Natural killer cell (primary cell): ENCODE results near the gene OLFM3. TPM values are rescaled to one million over a fixed set of nuclear protein-coding genes. Genes with fewer than 3 reads are reported as not detected.

Experiments
- ATAC-seq, 3 donors: fragments of 150-1000 bp in 2 of 3; fragments of 200-7000 bp in 1 of 3; cut with Tn5 transposase; 1 replicate in 1 of 3; 2 replicates in 2 of 3; pipeline ENCODE4 v1.10.0; 2021; ENCODE audit warnings: mild to moderate bottlenecking in 2 of 3, moderate library complexity in 2 of 3
- DNase-seq, 2 donors: peaks; one replicate each; pipeline versions ENCODE4 v3.0.0 to v3.0.0-alpha.2; 2013 to 2021; ENCODE audit warnings: mixed read lengths in 1 of 2
- H3K27ac ChIP-seq: one replicate; pipeline ENCODE4 v1.5.1; 2013; ENCODE audit warnings: mild to moderate bottlenecking, low read length
- H3K27me3 ChIP-seq: one replicate; pipeline ENCODE4 v1.6.1; 2013; ENCODE audit warnings: low read length; ENCODE audit not compliant: control insufficient read depth, insufficient read depth
- H3K36me3 ChIP-seq: one replicate; pipeline ENCODE4 v1.6.1; 2013; ENCODE audit warnings: low read length; ENCODE audit not compliant: control insufficient read depth, insufficient read depth
- H3K4me1 ChIP-seq: one replicate; pipeline ENCODE4 v1.6.1; 2013; ENCODE audit warnings: low read length; ENCODE audit not compliant: control insufficient read depth, insufficient read depth
- H3K4me3 ChIP-seq: one replicate; pipeline ENCODE4 v1.5.1; 2013; ENCODE audit warnings: low read length
- H3K9me3 ChIP-seq: one replicate; pipeline ENCODE4 v1.6.1; 2013; ENCODE audit warnings: low read length; ENCODE audit not compliant: control insufficient read depth, insufficient read depth
- H3K27ac Mint-ChIP-seq, 2 donors: one replicate each; pipeline ENCODE4 v1.8.0; 2022; ENCODE audit warnings: mild to moderate bottlenecking in 2 of 2, mixed read lengths in 2 of 2, moderate library complexity in 1 of 2
- H3K27me3 Mint-ChIP-seq, 2 donors: one replicate each; pipeline ENCODE4 v1.8.0; 2022; ENCODE audit warnings: low read depth in 2 of 2, mixed read lengths in 2 of 2
- H3K36me3 Mint-ChIP-seq: one replicate; pipeline ENCODE4 v1.8.0; 2022; ENCODE audit warnings: mixed read lengths
- H3K4me1 Mint-ChIP-seq, 2 donors: one replicate each; pipeline ENCODE4 v1.8.0; 2022; ENCODE audit warnings: mixed read lengths in 2 of 2
- H3K4me3 Mint-ChIP-seq: one replicate; pipeline ENCODE4 v1.8.0; 2022; ENCODE audit warnings: mild to moderate bottlenecking, moderate library complexity, mixed read lengths
- H3K9me3 Mint-ChIP-seq, 2 donors: one replicate each; pipeline ENCODE4 v1.8.0; 2022; ENCODE audit warnings: mixed read lengths in 2 of 2
- CTCF ChIP-seq: fragments of 200-600 bp; IDR thresholded peaks from one replicate; pipeline ENCODE4 v1.8.0; 2022; ENCODE audit warnings: antibody characterized with exemption
- WGBS: methylation state at CpG from one replicate; pipeline ENCODE4 v1.1.7; 2013; ENCODE audit warnings: missing lambda C conversion rate; ENCODE audit not compliant: insufficient coverage; 5-methylcytosine and 5-hydroxymethylcytosine counted together
- intact Hi-C: fragments of 100-400 bp; cut with micrococcal nuclease; formaldehyde crosslinking; loops from one replicate; pipeline ENCODE4 v1.14.2; 2022
- total RNA-seq, 4 donors: library from RNA; stranded (reverse); fragments of 120-200 nt in 1 of 4; gene quantifications; one replicate each; pipeline versions ENCODE4 v1.2.3 to v1.2.4, GENCODE V29; 2013 to 2022

OLFM3 gene
- total RNA-seq, 3 donors from 2014 or later (not counting 1 experiment from before 2014, with no cell fraction given), result not detected

DNA sequence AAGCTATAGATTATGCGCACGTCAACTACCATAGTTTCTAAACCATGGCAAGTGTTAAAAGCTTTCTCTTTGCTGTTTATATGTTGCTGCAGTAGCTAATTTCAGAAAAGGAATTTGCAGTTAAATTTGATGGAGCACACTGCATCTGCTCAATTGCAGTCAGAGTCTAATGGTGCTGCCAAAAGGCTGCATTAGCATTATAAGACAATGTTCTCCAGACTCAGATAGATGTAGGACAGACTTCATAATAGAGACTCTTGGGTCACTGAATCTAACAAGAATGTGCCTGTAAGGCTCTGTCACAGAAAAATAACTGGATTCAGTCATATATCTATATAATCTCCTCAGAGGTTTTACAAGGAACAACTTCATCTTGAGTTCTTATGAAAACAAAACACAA is 198.3 kb downstream of the OLFM3 start:
- intact Hi-C loops, result no loop called here
- WGBS, result 93% methylated on average over 2 of the region's 2 CpGs
- Histone ChIP-seq H3K4me3 (no peak overlapping the region), H3K27me3 (no peaks in the 10 kb centered on the region), H3K9me3 (no peaks in the 10 kb centered on the region), H3K4me1 (no peaks in the 10 kb centered on the region), H3K36me3 (no peaks in the 10 kb centered on the region), H3K27ac (no peak overlapping the region)
- H3K36me3 Mint-ChIP-seq, result no peaks in the 10 kb centered on the region
- H3K9me3 Mint-ChIP-seq, result peaks cover 0 to 2% of the 10 kb centered on the region in 2 donors
- TF ChIP-seq CTCF, result no peak
- H3K27me3 Mint-ChIP-seq, result no peaks in the 10 kb centered on the region
- no peak for ATAC-seq
- H3K27ac Mint-ChIP-seq, result no peak overlapping the region
- H3K4me1 Mint-ChIP-seq, result no peaks in the 10 kb centered on the region
- H3K4me3 Mint-ChIP-seq, result no peak overlapping the region
- no peak for DNase-seq

- Histone ChIP-seq H3K4me1 (no peaks in the 10 kb centered on the region), H3K36me3 (no peaks in the 10 kb centered on the region), H3K27ac (no peak overlapping the region), H3K9me3 (no peaks in the 10 kb centered on the region), H3K27me3 (no peaks in the 10 kb centered on the region), H3K4me3 (no peak overlapping the region)
- H3K27ac Mint-ChIP-seq, result no peak overlapping the region
- H3K9me3 Mint-ChIP-seq, result peaks cover 0 to 2% of the 10 kb centered on the region in 2 donors
- no peak overlapping the region for H3K4me3 Mint-ChIP-seq
- H3K36me3 Mint-ChIP-seq, result no peaks in the 10 kb centered on the region
- intact Hi-C loops, result no loop called here
- no peaks in the 10 kb centered on the region for H3K27me3 Mint-ChIP-seq
- DNase-seq (no peak), ATAC-seq (no peak)
- 93% methylated on average over 5 of the region's 5 CpGs for WGBS
- no peak for TF ChIP-seq CTCF
- no peaks in the 10 kb centered on the region for H3K4me1 Mint-ChIP-seq
These were observed 199.0 kb downstream of the OLFM3 start for GRCh38 chr1:101797722-101798121.

GRCh38 chr1:101781201-101781831 is 215.4 kb downstream of the OLFM3 start:
- Histone ChIP-seq H3K27me3 (no peaks in the 10 kb centered on the region), H3K4me3 (no peak overlapping the region), H3K4me1 (no peaks in the 10 kb centered on the region), H3K27ac (no peak overlapping the region), H3K9me3 (no peaks in the 10 kb centered on the region), H3K36me3 (no peaks in the 10 kb centered on the region)
- no peaks in the 10 kb centered on the region for H3K27me3 Mint-ChIP-seq
- H3K27ac Mint-ChIP-seq, result no peak overlapping the region
- no peaks in the 10 kb centered on the region for H3K36me3 Mint-ChIP-seq
- TF ChIP-seq CTCF, result no peak
- 23% methylated on average over 3 of the region's 3 CpGs for WGBS
- intact Hi-C loops, result no loop called here
- no peaks in the 10 kb centered on the region for H3K9me3 Mint-ChIP-seq
- no peak for DNase-seq
- H3K4me1 Mint-ChIP-seq, result no peaks in the 10 kb centered on the region
- no peak for ATAC-seq
- H3K4me3 Mint-ChIP-seq, result no peak overlapping the region

DNA sequence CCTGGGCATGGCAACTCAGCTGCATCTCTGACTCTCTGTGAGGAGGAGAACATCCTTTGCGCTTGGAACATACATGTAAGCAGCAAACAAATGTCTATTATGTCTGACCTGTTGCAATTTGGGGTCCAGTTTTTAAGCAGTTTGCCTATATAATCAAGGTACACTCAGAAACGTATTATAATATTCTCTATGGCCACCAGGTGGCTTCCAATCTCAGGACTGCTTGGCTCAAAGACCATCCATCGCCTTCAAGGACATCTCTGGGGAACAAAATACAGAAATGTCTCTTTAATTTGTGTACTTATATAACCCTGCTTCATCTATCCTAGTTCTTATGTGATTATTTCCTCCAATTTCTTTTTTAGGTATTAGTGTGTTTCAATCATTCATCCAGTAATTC is 227.2 kb downstream of the OLFM3 start:
- no peak for TF ChIP-seq CTCF
- DNase-seq, result peak in 1 of 2 donors; percentile 6
- no peak overlapping the region for H3K27ac Mint-ChIP-seq
- no peaks in the 10 kb centered on the region for H3K27me3 ChIP-seq
- H3K4me3 ChIP-seq, result no peak overlapping the region
- ATAC-seq, result no peak
- no peaks in the 10 kb centered on the region for H3K36me3 Mint-ChIP-seq
- no peaks in the 10 kb centered on the region for H3K9me3 ChIP-seq
- H3K9me3 Mint-ChIP-seq, result peaks cover 4% of the 10 kb centered on the region in 2 donors
- no peaks in the 10 kb centered on the region for H3K4me1 Mint-ChIP-seq
- no peaks in the 10 kb centered on the region for H3K27me3 Mint-ChIP-seq
- intact Hi-C loops, result no loop called here
- no peak overlapping the region for H3K27ac ChIP-seq
- 59% methylated on average over 3 of the region's 3 CpGs for WGBS
- H3K4me3 Mint-ChIP-seq, result no peak overlapping the region
- no peaks in the 10 kb centered on the region for H3K36me3 ChIP-seq
- no peaks in the 10 kb centered on the region for H3K4me1 ChIP-seq
